GM19023 (cell line): ENCODE measurements around the gene FAM241B.

Experiments used
- ATAC-seq: cut with Tn5 transposase; IDR thresholded peaks from one replicate; pipeline ENCODE4 v1.9.1; 2021; ENCODE audit warnings: mild to moderate bottlenecking, moderate library complexity; ENCODE audit not compliant: unreplicated experiment

FAM241B gene

DNA sequence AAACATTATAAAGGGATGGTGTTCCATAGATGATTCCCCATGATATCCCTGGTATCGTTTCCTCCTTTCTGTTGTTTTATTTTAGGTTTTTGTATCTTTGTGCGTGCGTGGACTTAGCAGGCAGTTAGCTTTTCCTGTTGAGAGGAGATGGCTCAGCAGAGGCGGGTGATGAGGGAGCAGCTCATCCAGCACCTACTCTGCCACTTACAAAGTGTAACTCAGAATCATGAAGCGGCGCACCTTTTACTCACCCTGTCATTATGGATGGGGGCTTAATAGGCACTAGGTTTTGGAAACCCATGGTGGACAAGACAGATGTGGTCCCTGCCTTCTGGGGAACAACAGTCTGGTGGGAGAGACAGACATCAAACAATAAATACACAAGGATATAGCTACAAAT, 17.1 kb downstream of the FAM241B start:
- no peak for ATAC-seq

DNA sequence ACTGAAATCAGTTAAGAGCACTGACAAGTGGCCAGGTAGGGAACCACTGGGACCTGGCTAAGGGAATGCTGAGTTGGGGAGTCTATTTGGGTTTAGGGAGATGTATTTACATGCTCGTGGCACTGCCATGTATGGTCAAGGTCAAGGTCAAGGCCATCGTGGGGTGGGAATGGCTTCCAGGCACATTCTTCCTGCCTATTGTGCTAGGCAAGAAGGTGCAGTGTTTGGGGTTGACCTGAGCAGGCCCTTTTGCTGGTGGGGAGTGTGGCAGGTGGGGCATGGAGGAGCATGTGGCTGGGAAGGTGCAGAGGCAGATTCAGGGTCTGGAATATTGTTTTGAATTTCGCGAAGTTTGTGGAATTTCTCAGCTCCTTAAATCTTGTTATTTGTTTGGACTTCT, 17.8 kb downstream of the FAM241B start:
- ATAC-seq: no peak

DNA sequence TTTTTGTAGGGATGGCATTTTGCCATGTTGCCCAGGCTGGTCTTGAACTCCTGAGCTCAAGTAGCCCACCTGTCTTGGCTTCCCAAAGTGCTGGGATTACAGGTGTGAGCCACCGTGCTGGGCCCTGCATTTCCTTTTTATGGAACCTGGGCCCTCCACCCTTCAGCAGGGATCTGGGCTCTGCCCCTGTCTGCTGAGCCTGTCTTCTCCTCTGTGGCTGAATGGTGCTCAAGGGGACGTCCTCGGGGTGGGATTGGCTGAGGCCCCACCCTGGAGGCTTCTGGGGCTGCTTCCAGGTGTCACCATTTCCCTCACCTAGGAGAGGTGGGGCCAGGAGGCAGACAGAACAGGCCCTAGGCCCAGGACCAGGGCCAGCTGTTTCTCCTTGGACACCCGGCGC, 18.4 kb downstream of the FAM241B start:
- ATAC-seq: no peak

DNA sequence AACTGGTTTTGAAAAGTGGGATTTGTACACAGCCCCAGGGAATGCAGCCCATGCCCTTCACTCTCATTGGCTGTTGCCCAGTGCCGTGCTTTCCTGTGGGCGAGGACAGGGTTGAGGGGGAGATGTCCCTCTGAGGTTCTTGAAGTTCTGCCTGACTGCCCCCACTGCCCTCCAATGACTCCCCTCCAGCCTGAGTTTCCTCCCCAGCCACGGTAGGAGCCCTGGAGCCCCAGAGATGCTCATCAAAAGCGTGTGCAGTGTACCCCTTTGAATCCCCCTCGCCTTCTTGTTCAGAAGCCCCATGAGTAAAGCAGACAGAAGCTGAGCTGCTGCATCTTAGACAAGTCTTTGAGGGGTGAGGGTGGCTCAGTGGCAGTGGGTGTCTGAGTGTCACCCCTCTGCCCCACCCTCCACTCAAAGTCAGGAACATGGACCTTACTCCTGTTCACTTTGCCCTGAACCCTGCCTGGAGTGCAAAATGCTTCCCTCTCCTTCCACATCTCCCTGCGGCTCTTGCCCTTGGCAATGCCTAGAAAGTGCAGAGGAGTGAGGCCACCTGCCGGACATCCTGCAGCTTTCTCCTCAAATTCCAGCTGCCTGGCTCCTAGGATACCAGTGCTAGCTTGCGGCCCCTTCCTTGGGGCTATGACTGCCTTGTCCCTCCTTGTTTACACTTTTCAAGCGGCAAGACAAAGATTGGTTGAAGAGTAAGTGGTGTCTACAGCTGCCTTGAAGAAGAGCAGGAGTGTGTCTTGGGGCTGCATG, 19.9 kb downstream of the FAM241B start:
- no peak for ATAC-seq

DNA sequence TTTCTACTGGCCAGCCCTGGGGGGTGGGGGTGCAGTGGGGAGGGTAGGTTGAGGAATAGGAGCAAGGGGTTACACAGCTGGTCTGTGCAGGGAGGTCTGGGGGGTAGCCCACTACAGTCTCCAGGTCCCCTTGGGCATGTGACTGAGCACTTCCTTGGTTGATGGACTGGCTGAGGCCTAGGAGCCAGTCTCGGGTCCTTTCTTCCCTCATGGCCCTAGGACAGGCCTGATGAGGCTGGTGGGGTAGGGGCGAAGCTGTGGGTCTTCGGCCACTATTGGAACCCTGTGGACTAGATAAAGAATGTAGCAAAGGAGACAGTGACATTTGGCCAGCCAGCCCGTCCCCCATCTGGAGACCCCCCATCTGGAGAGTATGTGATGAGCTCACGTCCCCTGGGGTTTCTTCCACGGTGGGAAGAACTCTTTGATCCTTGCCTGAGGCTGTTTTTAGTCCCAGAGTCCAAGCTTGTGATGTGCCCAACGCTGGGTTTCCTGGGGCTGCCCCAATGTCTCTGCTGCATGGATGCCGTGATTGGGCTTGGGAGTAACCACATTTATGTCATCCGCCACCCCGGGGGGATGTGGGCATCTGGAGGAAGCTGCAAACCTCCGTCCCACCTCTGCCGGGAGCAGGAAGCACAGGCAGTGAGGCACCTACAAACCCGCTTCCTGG, 20.7 kb downstream of the FAM241B start:
- no peak for ATAC-seq

DNA sequence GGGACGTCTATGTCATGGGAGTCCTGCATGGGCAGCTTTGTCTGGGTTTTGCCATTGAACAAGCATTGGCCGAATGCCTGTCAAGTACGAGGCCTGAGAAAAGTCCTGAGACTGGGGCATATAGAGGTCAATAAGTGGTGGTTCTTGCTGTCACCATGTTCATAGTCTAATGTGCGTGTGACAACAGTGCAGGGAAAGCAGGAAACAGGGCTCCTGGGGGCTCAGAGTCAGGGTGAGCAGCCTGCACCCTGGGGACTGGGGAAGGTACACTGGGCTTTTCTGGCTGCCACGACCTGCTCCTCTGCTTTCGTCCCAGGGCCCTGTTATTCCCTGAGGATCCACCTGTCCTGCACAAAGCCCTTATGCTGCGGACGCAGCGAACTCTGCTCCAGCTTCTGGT, 21.3 kb downstream of the FAM241B start:
- no peak for ATAC-seq

DNA sequence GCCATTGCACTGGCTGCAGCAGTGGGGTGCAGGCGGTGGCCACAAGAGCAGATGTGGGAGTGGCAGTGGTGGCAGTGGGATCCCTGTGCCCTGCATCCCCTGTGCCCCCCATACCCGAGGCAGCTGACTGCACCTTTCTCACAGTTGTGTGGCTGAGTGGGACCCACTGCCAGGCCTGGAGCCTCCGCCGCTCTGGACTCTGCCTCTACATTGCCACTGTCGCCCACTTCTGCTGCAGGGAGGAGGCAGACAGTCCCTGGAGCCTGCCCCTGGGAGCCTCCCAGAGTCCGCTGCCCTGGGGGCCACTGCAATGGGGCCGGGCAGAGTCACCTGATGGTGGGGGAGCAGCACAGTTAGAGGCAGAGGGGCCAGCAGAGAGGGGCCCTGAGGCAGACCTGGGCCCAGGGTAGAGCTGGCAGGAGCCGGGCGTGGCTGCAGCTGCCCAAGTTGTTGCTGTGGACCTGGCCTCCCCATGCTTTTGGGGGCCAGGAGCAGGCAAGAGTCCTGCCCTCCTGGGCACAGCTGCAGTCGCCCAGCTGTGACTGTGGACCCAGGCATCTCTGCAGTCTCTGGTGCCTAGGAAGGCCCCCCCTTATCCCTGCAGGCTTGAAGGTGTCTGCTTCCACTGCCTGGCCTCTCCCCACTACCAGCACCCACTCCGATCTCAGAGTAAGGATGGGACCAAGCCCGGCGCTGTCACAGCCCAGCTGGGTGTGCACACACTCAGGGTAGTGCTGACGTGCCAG, 22.2 kb downstream of the FAM241B start:
- ATAC-seq: no peak

DNA sequence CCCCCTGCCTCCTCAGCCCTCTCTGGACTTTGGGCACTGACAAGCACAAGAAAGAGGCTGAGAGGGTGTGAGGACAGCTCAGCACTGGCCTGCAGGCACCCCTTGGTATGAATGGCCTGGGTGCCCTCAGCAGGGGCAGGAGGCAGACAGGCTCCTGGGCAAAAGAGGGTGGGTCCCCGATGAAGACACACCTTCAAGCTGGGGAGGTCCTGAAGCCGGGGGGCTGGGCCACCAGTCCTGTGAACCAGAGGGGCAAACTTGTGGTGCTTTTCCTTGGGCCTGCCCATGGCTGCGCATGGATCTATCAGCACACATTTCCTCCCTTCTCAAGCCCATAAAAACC, 22.8 kb downstream of the FAM241B start:
- no peak for ATAC-seq

DNA sequence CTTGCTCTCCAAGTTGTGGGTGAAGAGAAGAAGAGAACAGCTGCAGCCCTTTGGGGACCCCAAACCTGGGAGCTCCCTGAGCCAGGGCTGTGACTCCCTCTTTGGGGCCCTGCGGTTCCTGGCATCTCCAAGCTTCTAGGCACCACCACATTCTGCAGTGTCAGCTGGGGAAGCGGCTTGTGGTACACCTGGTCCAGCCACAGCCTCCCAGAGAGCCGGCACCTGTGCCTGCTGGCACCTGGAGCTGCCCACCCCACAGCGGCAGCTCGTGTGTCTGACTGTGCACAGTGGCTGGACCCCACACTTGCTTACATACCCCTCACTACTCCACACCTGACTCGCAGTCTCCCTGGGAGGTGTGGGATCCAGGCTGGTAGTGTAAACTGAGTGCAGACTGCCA, 23.5 kb downstream of the FAM241B start:
- no peak for ATAC-seq

DNA sequence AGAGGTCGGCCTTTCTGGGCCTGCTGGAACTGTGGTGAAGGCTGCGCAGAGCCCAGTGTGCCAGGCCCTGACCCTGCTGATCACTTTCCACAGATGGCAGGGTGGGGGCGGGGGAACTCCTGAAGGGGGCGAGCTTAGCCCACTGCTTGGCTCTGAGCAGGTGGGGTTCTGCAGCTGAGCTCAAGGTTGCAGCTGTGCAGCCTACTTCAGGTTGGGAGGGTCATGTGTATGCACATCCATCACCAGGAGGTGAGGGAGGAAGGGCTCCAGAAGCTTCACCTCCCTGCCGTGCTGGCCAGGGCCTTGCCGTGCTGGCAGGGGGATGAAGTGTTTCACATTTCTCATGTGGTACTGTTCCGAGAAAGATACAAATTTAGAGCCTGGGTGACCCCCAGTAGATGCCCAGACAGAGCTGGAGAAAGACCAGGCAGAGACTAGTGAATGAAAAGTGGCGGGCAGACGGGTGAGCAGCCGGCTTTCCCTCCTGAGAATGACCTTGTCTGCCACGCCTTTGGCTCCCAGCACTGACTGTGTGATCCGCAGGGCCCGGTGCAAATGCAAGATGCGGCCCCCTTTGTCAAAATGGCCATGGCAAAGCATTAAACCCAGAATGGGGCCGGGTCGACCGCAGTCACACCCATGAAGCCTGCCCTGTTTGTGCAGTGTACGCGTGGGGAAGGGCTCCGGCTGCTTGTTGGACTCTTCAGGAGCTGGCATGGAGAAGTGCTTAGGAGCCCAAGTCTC, 25.2 kb downstream of the FAM241B start:
- ATAC-seq: no peak

DNA sequence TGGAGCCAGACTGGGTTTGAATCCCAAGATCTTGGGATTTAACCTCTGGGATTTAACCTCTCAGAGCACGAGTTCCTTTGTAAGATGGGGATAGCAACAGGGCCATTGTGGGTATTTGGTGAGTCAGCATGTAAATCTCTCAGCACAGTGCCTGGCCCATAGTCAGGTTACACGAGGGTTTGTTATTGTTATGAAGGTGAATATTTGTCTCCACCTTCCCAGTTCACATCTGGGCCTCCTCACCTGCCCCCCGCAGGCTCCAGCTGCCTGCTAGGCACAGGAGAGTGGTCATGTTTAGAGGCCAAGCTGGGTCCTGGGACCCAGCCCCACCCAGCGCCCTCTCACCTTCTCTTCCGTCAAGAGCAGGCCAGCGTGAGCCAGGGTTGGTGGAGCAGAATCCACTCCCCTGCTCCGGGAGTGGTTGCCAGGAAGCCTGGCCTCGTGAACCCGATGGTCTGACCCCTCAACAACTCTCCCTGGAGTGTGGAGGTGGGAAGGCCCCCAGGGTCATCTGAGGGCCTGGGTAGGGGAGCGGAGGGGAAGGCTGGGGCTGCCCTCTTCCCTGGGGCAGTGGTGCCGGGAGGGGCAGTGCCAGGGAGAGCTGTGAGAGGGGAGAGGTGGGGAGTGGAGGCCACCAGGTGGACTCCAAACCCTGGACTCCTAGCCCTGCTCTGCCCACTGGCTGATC, 26.0 kb downstream of the FAM241B start:
- ATAC-seq: no peak

DNA sequence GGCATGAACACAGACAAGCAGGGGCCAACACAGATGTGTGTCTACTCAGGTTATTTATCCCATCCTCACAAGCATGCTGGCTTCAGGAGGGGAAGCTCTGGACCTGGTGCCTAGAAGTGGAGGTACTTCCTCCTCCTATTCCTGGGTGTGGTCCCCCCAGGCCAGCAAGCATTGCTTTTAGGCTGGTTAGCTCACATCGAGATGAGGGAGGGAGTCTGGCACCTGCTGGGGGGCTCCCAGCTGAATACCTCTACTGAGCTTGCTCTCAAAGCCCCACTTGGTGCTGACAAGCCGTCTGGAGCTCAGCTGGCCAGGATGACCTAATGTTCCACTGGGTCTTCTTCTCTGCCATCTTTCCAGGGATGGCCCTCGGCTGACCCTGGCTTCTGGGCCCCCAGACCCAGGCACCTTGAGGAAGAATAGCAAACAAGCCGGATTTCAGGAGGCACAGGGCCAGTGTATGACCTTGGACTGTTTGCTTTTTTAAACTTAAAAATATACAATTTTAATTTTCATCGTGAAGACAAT, 26.8 kb downstream of the FAM241B start:
- no peak for ATAC-seq

DNA sequence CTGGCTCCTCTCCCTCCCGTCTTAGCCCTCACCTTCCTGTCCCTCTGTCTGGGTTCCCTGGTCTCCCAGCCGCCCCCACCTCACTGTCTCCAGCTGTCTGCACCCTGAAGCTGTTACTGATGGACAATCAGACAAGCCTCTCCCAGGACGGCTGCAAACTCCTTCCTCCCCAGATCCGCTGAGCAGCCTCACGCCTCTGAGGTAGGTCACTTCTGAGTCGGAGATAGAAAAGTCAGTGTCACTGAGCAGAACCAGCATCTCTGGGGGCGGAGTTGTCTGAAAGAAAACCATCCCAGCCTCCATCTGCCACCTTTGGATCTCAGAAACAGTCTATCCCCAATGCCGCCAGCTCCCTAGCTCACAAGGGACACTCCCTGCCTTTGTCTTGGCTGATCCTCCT, 27.4 kb downstream of the FAM241B start:
- no peak for ATAC-seq

DNA sequence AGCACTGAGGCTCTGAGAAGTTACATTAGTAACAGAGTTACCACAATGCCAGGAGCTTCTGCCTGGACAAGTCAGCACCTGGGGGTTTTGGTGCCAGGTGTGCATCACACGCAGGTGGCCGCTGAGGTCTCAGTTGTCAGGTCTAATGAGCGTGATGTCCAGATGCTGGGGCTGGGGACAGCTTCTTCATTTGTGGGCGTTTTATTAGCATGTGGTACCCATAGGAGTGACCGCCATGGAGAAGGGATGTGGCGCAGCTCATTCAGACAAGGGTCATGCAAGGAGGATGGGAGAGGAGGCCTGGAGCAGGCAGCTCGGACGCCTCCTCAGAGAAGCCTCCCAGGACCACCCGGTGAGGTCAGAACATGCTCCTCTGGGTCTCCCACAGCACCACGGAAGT, 27.8 kb downstream of the FAM241B start:
- ATAC-seq: no peak

DNA sequence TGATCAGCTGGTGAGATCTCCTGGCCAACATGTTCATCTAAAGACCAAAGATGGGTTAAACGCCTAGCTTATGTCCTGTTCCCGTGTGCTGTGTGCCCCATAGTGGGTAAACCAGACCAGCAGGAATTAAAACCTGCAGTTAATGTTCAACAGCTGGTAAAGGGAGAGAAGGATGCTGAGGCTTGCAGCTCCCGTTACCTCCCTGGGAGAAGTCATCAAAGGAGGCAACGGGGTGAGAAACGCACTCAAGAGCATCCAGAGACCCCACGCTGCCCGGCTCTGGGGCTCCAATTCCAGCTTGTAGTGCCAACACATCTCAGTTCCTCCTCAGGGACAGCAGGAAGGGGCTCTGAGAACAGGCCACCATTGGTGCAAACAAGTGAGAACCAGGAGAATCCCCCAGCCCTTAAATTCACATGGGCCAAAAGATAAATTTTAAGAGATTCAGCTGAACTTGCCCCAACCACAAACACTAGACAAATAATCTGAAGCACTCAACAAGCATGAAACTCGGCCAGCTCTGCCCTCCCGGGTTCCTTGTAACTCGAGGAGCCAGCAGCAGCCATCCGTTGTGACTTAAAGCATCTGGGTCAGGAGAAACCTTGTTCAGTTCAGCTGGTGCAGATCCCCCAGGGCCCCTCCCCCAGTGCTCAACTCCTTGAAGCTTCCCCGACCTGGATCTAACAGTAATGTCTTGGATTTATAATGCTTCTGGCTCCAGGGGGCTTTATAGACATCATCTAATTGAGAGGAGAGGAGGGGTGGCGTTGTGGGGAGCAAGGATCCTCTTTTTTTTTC, 29.4 kb downstream of the FAM241B start:
- ATAC-seq: no peak

DNA sequence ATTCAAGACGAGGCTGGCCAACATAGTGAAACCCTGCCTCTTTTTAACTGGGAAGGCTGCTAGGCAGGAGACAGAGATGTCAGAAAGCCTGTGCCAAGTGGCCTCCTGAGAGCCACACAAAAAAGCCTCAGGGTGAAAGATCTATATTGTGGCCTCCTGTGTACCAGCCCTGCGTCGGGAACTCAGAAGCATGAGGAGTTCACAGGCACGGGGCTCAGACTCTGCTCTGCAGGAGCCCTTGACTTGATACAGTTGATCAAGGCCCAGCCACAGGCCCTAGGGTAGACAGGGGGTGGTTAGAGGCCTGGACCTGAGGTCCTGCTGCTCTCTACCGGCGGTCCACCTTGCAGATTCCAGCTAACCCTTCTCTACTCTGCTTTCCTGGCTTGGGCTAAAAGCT, 30.2 kb downstream of the FAM241B start:
- no peak for ATAC-seq

DNA sequence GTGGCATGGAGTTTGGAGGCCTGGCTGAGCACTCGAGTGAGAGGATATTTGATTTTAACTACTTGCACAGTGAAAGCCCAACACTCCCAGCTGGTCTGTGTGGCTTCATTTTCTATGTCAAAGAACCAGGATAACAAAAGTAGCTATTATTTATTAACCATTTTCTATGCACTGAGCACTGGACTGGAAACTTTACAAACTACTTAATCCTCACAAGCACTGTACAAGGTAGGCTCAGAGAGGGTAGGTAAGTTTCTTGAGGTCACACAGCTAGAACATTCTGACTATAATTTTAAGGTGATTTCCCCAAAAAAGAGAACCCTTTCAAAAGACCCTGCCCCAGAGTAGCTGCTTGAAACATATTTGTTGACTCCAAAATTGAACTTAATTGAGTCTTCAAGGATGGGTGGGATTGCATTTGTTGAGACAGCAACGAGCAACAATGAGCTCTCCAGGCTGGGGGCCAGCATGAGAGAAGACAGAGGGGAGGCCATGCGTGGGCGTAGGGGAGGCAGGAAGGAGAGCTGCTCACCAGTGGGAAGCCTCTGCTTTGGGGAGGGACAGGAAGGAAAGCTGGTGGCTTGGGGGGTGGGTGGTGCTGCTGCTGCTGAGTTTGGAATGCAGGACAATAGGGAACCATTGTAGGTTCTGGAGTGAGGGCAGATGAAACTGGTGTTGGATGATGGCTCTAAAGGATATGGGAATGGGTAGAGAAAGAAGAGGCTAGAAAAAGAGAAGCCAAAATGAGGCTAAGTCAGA, 31.5 kb downstream of the FAM241B start:
- ATAC-seq: no peak

DNA sequence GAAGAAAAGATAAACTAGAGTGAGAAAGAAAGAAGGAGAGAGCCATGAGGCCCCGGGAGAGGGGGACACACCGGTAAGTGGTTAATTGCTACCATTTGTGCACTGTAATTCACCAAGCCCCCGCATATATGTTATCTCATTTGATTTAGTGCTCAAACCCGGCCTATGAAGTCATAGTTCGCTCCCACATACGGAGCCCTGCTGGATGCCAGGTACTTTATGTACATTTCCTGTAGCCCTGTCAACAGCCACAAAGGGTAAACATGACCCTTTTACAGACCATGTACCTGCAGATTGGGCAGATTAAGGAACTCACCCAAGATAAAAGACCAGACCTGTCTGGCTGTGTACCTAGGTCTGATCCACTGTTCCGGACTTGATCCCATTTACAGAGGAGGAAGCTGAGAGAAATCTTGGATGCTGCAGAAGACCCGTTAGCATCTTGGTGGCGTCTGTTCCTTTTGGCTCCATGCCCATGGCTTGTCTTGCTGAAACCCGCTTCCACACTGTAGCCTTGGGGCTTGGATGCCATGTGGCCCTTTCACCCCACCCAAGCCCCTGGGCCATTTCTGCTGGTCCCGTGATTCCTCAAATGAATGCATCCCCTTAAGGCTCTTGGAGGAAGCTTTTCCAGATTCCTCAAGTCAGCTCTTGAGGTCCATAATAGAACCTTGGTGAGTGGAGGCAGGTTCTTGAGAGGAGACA, 32.3 kb downstream of the FAM241B start:
- ATAC-seq: no peak
